ENCODE data around the gene RPS19BP1. TPM values are rescaled to one million over a fixed set of nuclear protein-coding genes. Genes with fewer than 3 reads are reported as not detected.

The RPS19BP1 gene
- total and polyA plus RNA-seq, 5 donors, result 55.1 to 155 (median 65.1) TPM

DNA sequence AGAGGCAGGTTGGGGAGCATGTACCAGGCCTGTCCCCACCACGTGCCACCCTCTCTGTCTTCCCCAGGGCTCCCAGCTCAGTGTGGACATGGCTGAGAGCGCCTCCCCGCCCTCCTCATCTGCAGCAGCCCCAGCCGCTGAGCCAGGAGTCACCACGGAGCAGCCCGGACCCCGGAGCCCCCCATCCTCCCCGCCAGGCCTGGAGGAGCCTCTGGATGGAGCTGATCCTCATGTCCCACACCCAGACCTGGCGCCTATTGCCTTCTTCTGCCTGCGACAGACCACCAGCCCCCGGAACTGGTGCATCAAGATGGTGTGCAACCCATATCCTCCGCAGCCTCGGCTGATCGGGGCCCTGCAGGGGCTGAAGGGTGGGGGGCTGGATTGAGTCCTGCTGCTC, 38.1 kb upstream of the RPS19BP1 start, which contains the start of gene CACNA1I:
Gene CACNA1I, plus strand, starts transcription at position 89 of the 400 bp plus-strand sequence. Its CDS starts 0 bp downstream, at position 89.
- H3K9me3 ChIP-seq (ENCODE audit: control insufficient read depth, low read length), result no peaks in the 10 kb centered on the region
- no peak within 1 kb of the TSS for H3K4me3 ChIP-seq (ENCODE audit: low read length)
- H3K27me3 ChIP-seq (ENCODE audit: control insufficient read depth, insufficient read depth), result no peaks in the 10 kb centered on the region
- no peak for DNase-seq
- no peak within 1 kb of the TSS for H3K27ac ChIP-seq (ENCODE audit: low read length)
- H3K4me1 ChIP-seq (ENCODE audit: control insufficient read depth, insufficient read depth, low read length), result no peaks in the 10 kb centered on the region
- 77% methylated on average over 14 of the region's 14 CpGs for WGBS
- ATAC-seq, result no peak
- intact Hi-C loops (cut with DNase I), result no loop called here

DNA sequence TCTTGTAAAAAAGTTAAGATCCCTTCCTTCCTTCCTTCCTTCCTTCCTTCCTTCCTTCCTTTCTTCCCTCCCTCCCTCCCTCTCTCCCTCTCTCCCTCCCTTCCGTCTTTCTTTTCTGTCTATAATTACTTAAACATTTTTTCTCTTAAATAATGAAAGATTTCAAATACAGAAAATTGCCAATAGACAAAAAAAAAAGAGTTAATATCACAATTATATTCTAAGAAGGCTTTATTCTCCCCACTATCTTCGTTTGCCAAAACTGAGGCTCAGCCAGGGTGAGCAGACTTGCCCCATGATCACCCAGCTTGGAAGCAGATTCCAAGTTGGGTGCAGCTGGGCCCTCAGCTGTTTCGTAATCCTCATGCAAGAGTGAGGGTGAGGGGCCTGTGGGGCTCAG, 37.7 kb upstream of the RPS19BP1 start:
- DNase-seq (no peak), ATAC-seq (no peak)
- Histone ChIP-seq H3K27ac (ENCODE audit: low read length) (no peak overlapping the region), H3K4me1 (ENCODE audit: control insufficient read depth, insufficient read depth, low read length) (no peaks in the 10 kb centered on the region), H3K4me3 (ENCODE audit: low read length) (no peak overlapping the region), H3K9me3 (ENCODE audit: control insufficient read depth, low read length) (no peaks in the 10 kb centered on the region), H3K27me3 (ENCODE audit: control insufficient read depth, insufficient read depth) (no peaks in the 10 kb centered on the region)
- intact Hi-C loops (cut with DNase I), result no loop called here
- WGBS, result 68% methylated on average over 3 of the region's 3 CpGs

DNA sequence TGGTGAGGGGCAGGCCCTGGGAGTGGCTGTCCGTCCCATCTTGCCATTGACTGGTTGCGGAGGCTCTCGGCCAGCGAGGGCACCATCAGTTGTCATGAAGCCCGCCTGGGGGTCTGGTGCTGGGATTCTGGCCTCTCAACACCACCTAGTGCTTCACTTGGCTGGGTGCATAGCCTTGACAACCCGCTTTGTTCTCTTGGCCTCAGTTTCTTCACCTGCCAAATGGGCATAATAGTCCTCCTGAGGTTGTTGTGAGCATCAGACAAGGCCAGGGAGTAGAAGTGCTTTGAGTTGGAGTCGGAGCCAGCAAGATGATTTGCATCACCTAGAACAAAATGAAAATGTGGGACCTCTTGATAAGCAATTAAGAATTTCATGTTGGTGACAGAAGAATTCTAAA, 36.5 kb upstream of the RPS19BP1 start:
- DNase-seq, result no peak
- no peak overlapping the region for H3K4me3 ChIP-seq (ENCODE audit: low read length)
- ATAC-seq, result no peak
- H3K27ac ChIP-seq (ENCODE audit: low read length), result no peak overlapping the region
- intact Hi-C loops (cut with DNase I), result no loop called here
- H3K27me3 ChIP-seq (ENCODE audit: control insufficient read depth, insufficient read depth), result no peaks in the 10 kb centered on the region
- WGBS, result 93% methylated on average over 7 of the region's 7 CpGs
- no peaks in the 10 kb centered on the region for H3K9me3 ChIP-seq (ENCODE audit: control insufficient read depth, low read length)
- H3K4me1 ChIP-seq (ENCODE audit: control insufficient read depth, insufficient read depth, low read length), result no peaks in the 10 kb centered on the region

DNA sequence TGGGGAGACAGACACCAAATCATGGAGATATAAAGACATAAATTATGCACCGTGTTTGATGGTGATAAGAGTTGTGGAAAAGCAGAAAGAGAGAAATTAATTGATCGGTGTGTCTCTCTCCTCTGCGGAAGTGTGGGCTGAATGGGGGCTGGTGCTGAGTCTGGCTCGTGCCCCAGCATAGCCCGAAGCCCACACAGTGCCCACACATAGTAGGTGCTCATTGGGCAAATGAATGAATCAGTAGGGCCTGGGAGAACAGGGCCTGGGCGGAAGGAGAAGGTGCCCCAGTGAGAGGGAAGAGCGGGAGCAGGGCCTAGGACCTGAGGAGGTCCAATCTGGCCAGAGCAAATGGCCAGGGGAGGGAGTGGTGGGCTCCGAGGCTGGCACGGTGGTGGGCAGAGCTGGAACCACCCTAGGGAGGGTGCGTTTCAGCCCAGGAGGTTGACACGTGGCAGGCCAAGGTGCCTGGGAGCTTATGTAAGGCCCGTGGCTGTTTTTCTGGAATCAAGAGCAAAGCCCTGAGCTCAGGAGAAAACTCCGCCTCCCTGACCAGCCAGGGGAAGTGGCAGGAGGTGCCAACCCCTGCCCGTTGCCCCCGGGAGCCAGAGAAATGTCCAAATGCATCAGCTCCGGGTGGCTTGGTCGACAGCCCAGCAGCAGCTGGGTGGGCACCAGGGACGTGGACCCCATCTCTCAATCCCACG, 35.9 kb upstream of the RPS19BP1 start:
- no peaks in the 10 kb centered on the region for H3K4me1 ChIP-seq (ENCODE audit: control insufficient read depth, insufficient read depth, low read length)
- DNase-seq (no peak), ATAC-seq (no peak)
- H3K9me3 ChIP-seq (ENCODE audit: control insufficient read depth, low read length), result no peaks in the 10 kb centered on the region
- H3K27ac ChIP-seq (ENCODE audit: low read length), result no peak overlapping the region
- no peak overlapping the region for H3K4me3 ChIP-seq (ENCODE audit: low read length)
- 76% methylated on average over 19 of the region's 19 CpGs for WGBS
- intact Hi-C loops (cut with DNase I), result no loop called here
- H3K27me3 ChIP-seq (ENCODE audit: control insufficient read depth, insufficient read depth), result no peaks in the 10 kb centered on the region

DNA sequence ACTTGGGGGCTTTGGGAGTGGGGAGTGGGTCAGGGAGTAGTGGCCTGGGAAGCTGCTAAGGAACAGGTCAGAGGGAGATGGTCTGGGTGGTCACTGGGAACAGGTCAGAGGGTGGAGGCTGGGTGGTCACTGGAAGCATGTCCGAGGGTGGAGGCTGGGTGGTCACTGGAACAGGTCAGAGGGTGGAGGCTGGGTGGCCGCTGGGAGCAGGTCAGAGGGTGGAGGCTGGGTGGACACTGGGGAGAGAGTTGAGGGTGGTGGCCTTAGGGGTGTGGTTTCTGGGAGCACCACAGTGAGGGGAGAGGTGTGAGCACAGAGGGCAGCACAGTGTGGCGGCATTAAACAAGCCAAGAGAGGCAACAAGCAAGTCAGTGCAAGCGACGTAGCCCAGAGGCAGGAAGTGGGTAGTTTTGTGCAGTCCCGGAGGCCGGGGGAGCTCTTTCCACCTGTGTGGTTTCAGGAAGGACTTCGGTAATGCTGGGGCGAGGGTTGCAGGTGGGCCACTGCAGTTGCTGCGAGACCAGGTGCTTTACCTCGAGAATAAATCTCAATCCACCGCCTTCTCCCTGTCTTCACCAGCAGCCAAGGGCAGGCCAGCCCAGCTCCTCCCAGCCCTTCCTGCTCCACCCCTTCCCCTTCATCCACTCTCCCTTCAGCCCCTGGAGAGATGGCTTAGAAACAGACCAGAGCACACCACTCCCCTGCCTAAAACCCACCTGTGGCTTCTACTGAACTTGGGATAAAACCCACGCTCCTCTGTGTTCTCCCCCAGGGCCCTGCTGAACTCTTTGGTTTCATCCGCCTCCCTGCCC, 34.8 kb upstream of the RPS19BP1 start:
- WGBS, result 55% methylated on average over 14 of the region's 14 CpGs
- peak in 1 of 2 donors; percentile 26 for ATAC-seq

DNA sequence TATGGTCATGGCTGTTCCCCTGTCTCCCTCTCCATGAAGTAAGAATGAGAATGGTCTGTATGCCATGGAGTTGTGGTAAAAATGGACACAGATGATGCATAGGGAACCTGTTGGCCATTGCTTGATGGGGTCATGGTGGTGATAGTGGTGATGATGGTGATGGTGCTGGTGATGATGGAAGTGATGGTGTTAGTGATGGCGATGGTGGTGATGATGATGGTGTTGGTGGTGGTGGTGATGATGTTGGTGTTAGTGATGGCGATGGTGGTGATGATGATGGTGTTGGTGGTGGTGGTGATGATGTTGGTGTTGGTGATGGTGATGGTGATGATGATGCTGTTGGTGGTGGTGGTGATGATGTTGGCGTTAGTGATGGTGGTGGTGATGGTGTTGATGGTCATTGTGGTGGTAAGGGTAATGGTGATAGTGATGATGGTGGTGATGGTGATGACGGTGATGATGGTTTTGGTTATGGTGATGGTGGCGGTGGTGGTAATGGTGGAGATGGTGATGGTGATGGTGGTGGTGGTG, 32.9 kb upstream of the RPS19BP1 start:
- Histone ChIP-seq H3K9me3 (ENCODE audit: control insufficient read depth, low read length) (no peaks in the 10 kb centered on the region), H3K4me1 (ENCODE audit: control insufficient read depth, insufficient read depth, low read length) (no peaks in the 10 kb centered on the region), H3K27me3 (ENCODE audit: control insufficient read depth, insufficient read depth) (no peaks in the 10 kb centered on the region), H3K27ac (ENCODE audit: low read length) (no peak overlapping the region), H3K4me3 (ENCODE audit: low read length) (no peak overlapping the region)
- ATAC-seq, result no peak
- DNase-seq, result no peak
- intact Hi-C loops (cut with DNase I), result no loop called here
- WGBS, result 97% methylated on average over 5 of the region's 5 CpGs

More for the DNA sequence above, 34.8 kb upstream of the RPS19BP1 start:
- Histone ChIP-seq H3K4me1 (ENCODE audit: control insufficient read depth, insufficient read depth, low read length) (no peaks in the 10 kb centered on the region), H3K4me3 (ENCODE audit: low read length) (no peak overlapping the region), H3K9me3 (ENCODE audit: control insufficient read depth, low read length) (no peaks in the 10 kb centered on the region), H3K27me3 (ENCODE audit: control insufficient read depth, insufficient read depth) (no peaks in the 10 kb centered on the region), H3K27ac (ENCODE audit: low read length) (no peak overlapping the region)
- intact Hi-C loops (cut with DNase I), result no loop called here
- no peak for DNase-seq

DNA sequence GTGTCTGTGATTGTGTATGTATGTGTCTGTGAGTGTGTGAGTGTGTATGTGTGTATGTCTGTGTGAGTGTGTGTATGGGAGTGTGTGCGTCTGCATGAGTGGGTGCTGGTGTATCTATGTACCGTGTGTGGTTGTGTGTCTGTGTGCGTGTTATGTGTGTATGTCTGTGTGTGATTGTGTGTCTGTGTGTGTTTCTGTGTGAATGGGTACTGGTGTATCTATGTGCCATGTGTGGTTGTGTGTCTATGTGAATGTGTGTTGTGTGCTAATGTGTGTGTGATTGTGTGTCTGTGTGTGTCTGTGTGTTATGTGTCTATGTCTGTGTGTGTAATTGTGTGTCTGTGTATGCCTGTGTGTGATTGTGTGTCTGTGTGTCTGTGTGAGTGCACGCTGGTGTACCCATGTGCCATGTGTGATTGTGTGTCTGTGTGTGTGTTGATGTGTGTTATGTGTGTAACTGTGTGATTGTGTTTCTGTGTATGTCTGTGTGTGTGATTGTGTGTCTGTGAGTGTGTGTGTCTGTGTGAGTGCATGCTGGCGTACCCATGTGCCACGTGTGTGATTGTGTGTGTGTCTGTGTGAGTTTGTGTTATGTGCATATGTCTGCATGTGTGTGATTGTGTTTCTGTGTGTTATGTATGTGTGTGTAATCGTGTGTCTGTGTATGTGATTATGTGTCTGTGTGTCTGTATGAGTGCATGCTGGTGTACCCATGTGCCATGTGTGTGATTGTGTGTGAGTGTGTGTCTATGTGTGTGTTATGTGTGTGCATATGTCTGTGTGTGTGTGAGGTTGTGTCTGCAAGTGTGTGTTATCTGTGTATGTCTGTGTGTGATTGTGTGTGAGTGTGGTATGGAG, 31.3 kb upstream of the RPS19BP1 start:
- DNase-seq (no peak), ATAC-seq (no peak)
- intact Hi-C loops (cut with DNase I), result no loop called here
- 80% methylated on average over 7 of the region's 7 CpGs for WGBS
- Histone ChIP-seq H3K9me3 (ENCODE audit: control insufficient read depth, low read length) (no peaks in the 10 kb centered on the region), H3K4me1 (ENCODE audit: control insufficient read depth, insufficient read depth, low read length) (no peaks in the 10 kb centered on the region), H3K27me3 (ENCODE audit: control insufficient read depth, insufficient read depth) (no peaks in the 10 kb centered on the region), H3K4me3 (ENCODE audit: low read length) (no peak overlapping the region), H3K27ac (ENCODE audit: low read length) (no peak overlapping the region)

DNA sequence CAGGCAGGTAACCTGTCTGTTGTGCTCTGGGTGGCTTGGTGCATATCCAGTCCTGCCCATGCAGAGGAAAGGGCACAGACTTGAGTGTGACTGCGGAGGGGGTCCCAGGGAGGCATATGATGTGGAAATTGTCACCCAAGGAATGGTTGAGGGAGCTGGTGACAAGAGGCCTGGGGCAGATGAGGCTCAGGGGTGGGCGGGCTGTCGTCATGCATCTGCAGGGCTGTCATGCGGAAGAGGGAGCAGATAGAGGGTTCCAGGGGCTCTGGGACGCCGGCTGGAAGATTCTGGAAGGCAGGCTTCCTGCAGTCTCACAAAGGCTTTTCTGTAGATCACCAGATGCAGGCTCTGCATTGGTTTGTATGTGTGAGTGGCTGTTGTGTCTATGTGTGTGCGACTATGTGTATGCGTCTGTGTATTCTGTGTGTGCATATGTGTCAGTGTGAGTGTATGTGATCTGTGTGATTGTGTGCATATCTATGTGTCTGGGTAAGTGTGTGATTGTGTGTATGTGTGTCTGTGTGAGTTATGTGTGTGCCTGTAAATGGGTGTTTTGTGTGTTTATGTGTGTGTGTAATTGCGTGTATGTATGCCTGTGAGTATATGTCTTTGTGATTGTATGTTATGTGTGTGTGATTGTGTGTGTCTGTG, 30.4 kb upstream of the RPS19BP1 start:
- H3K9me3 ChIP-seq (ENCODE audit: control insufficient read depth, low read length), result no peaks in the 10 kb centered on the region
- H3K27me3 ChIP-seq (ENCODE audit: control insufficient read depth, insufficient read depth), result no peaks in the 10 kb centered on the region
- no peaks in the 10 kb centered on the region for H3K4me1 ChIP-seq (ENCODE audit: control insufficient read depth, insufficient read depth, low read length)
- DNase-seq, result no peak
- ATAC-seq, result no peak
- H3K27ac ChIP-seq (ENCODE audit: low read length), result no peak overlapping the region
- 62% methylated on average over 9 of the region's 9 CpGs for WGBS
- no peak overlapping the region for H3K4me3 ChIP-seq (ENCODE audit: low read length)
- intact Hi-C loops (cut with DNase I), result no loop called here

DNA sequence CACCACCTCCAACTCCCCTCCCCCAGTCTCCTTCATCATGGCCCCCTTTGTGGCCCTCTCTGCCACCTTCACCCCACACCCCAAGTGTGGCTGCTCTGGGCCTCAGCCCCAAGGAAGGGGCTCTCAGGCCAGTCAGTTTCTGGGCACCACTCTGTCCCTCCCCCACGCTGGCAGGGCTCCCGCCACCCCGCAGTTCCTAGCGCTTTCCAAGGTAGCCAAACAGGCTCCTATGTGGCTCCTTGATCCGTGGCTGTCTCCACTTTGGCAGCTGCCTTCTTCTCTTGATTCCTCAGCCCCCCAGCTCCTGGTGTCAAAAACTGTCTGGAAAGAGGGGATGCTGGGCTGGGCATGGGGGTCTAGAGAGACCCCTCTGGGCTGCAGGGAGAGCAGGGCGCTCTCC, 27.6 kb upstream of the RPS19BP1 start:
- intact Hi-C loops (cut with DNase I), result no loop called here
- DNase-seq (no peak), ATAC-seq (no peak)
- Histone ChIP-seq H3K4me3 (ENCODE audit: low read length) (no peak overlapping the region), H3K27me3 (ENCODE audit: control insufficient read depth, insufficient read depth) (no peaks in the 10 kb centered on the region), H3K27ac (ENCODE audit: low read length) (no peak overlapping the region), H3K4me1 (ENCODE audit: control insufficient read depth, insufficient read depth, low read length) (no peaks in the 10 kb centered on the region), H3K9me3 (ENCODE audit: control insufficient read depth, low read length) (no peaks in the 10 kb centered on the region)
- WGBS, result 45% methylated on average over 6 of the region's 6 CpGs

DNA sequence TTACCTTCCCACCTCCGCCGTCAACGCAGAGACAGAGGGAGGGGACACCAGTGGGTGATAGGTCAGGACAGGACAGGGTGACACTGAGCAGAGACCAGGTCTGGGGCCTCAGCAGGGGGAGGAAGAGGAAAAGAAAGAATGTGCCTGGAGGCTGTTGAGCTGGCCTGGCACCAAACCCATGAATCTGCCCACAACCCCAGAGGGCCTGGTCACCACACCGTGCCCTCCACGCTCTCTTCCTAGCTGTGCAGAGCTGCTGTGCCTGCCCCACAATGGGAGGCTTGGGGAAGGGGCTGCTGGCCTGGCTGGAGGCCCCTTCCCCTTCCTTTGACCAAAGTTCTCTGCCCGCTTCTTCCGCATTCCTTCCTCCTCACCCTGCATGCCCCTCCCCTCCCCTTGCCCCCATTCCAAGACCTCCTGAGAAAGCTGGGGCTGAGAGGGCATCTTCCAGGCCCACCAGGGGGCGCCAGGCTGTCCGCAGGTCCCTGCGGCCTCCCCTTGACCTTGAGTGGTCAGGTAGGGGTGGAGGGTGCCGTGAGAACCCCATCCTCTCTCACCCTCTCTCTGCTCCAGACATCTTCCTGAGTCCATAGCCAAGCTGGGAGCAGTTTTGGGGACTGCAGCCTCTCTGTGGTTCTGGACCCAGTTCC, 27.0 kb upstream of the RPS19BP1 start:
- Histone ChIP-seq H3K4me1 (ENCODE audit: control insufficient read depth, insufficient read depth, low read length) (no peaks in the 10 kb centered on the region), H3K27ac (ENCODE audit: low read length) (no peak overlapping the region), H3K9me3 (ENCODE audit: control insufficient read depth, low read length) (no peaks in the 10 kb centered on the region), H3K27me3 (ENCODE audit: control insufficient read depth, insufficient read depth) (no peaks in the 10 kb centered on the region), H3K4me3 (ENCODE audit: low read length) (no peak overlapping the region)
- WGBS, result 38% methylated on average over 11 of the region's 11 CpGs
- intact Hi-C loops (cut with DNase I), result loop anchor here in 1 of 4 donors (5.0 kb wide), 1 partner anchor 468 kb away; no protein-coding TSS in a partner anchor
- DNase-seq, result no peak
- no peak for ATAC-seq

All from right cardiac atrium (tissue), 5 donors.